Glutamatergic neuron (in vitro differentiated cells): ENCODE data around the gene HGS. TPM values are rescaled to one million over a fixed set of nuclear protein-coding genes. Genes with fewer than 3 reads are reported as not detected.

ENCODE experiments used
- DNase-seq: peaks from one replicate; pipeline ENCODE4 v3.0.0; 2022
- H3K27ac Mint-ChIP-seq: one replicate; pipeline ENCODE4 v1.8.0; 2020; ENCODE audit warnings: mild to moderate bottlenecking, mixed read lengths, inconsistent platforms; ENCODE audit not compliant: unreplicated experiment
- H3K27me3 Mint-ChIP-seq: one replicate; pipeline ENCODE4 v1.8.0; 2020; ENCODE audit warnings: mild to moderate bottlenecking, moderate library complexity, mixed read lengths, inconsistent platforms; ENCODE audit not compliant: unreplicated experiment
- H3K36me3 Mint-ChIP-seq: one replicate; pipeline ENCODE4 v1.8.0; 2020; ENCODE audit warnings: mild to moderate bottlenecking, mixed read lengths, inconsistent platforms; ENCODE audit not compliant: unreplicated experiment
- H3K4me1 Mint-ChIP-seq: one replicate; pipeline ENCODE4 v1.8.0; 2020; ENCODE audit warnings: mild to moderate bottlenecking, low read depth, mixed read lengths, inconsistent platforms; ENCODE audit not compliant: unreplicated experiment
- H3K4me3 Mint-ChIP-seq: one replicate; pipeline ENCODE4 v1.8.0; 2020; ENCODE audit warnings: mild to moderate bottlenecking, mixed read lengths, inconsistent platforms; ENCODE audit not compliant: unreplicated experiment
- H3K9me3 Mint-ChIP-seq: one replicate; pipeline ENCODE4 v1.8.0; 2020; ENCODE audit warnings: mild to moderate bottlenecking, moderate library complexity, mixed read lengths, inconsistent platforms; ENCODE audit not compliant: unreplicated experiment
- total RNA-seq: library from RNA; stranded (reverse); fragmentation: NEBNext Ultra II Directional; extraction: Animal tissue kit (Norgen Biotek cat#: 25700); gene quantifications from one replicate; pipeline ENCODE4 v1.2.1, GENCODE V29; 2021; ENCODE audit not compliant: unreplicated experiment
- TF ChIP-seq, protein P1 (sequence below): fragments of 200-600 bp; sonication (generic); IDR thresholded peaks from one replicate; pipeline ENCODE4 v1.5.0; 2021; ENCODE audit not compliant: partially characterized antibody, unreplicated experiment

HGS gene
- total RNA-seq, 1 donor from 2014 or later, result 167 TPM

DNA sequence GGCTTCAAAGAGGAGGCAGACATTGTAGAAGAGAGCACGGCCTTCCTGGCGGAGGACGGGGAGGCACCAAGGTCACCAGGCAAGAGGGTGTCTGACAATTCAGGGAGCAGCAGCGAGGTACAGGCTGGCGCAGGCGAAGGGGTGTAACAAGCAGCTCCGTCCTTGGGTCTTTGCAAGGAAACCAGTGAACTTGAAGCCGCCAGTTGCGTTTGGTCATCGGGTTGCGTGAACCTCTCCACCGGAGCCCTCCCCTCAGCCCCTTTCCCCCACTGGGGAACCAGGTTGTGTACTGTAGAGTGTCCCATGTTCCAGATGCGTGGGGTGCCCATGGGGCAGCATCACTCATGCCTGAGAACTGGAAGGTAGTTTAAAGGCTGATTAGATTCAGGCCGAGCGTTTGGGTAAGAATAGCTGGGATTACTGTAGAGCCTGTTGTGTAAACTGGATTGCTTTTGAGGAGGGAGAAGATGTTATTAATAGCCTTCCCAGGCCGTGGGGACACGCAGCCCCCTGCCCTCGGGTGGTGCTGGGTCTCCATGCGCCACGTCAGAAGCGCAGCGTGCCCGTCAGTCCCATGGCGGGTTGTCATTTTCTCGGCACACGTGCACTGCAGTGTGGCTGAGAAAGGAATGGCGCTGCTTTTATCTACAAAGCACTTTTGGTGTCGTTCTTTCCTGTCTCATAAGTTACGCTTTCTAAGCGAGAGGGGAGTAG is 21.9 kb downstream of the HGS start:
- Mint-ChIP-seq H3K4me3 (peak overlapping the region; percentile 61), H3K36me3 (no peaks in the 10 kb centered on the region), H3K27me3 (peaks cover 3% of the 10 kb centered on the region), H3K4me1 (peaks cover 9% of the 10 kb centered on the region), H3K27ac (no peak overlapping the region), H3K9me3 (peaks cover 10% of the 10 kb centered on the region)
- no peak for DNase-seq
- TF ChIP-seq, protein P1, sequence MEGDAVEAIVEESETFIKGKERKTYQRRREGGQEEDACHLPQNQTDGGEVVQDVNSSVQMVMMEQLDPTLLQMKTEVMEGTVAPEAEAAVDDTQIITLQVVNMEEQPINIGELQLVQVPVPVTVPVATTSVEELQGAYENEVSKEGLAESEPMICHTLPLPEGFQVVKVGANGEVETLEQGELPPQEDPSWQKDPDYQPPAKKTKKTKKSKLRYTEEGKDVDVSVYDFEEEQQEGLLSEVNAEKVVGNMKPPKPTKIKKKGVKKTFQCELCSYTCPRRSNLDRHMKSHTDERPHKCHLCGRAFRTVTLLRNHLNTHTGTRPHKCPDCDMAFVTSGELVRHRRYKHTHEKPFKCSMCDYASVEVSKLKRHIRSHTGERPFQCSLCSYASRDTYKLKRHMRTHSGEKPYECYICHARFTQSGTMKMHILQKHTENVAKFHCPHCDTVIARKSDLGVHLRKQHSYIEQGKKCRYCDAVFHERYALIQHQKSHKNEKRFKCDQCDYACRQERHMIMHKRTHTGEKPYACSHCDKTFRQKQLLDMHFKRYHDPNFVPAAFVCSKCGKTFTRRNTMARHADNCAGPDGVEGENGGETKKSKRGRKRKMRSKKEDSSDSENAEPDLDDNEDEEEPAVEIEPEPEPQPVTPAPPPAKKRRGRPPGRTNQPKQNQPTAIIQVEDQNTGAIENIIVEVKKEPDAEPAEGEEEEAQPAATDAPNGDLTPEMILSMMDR, result no peak

DNA sequence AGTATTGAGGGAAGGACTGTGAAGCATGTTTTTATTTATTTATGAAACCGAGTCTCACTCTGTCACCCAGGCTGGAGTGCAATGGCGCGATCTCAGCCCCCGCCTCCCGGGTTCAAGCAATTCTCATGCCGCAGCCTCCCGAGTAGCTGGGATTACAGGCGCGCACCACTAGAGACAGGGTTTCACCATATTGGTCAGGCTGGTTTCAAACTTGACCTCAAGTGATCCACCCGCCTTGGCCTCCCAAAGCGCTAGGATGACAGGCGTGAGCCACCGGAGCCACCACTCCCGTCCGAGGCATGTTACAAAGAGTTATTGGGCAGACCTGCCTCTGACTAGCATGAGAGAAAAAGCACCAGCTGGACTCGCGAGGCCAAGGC is 22.4 kb downstream of the HGS start:
- no peak for DNase-seq
- peaks cover 11% of the 10 kb centered on the region for H3K9me3 Mint-ChIP-seq
- peaks cover 12% of the 10 kb centered on the region for H3K4me1 Mint-ChIP-seq
- no peaks in the 10 kb centered on the region for H3K36me3 Mint-ChIP-seq
- H3K4me3 Mint-ChIP-seq, result no peak overlapping the region
- H3K27me3 Mint-ChIP-seq, result peaks cover 5% of the 10 kb centered on the region
- no peak overlapping the region for H3K27ac Mint-ChIP-seq
- TF ChIP-seq, protein P1, result no peak

DNA sequence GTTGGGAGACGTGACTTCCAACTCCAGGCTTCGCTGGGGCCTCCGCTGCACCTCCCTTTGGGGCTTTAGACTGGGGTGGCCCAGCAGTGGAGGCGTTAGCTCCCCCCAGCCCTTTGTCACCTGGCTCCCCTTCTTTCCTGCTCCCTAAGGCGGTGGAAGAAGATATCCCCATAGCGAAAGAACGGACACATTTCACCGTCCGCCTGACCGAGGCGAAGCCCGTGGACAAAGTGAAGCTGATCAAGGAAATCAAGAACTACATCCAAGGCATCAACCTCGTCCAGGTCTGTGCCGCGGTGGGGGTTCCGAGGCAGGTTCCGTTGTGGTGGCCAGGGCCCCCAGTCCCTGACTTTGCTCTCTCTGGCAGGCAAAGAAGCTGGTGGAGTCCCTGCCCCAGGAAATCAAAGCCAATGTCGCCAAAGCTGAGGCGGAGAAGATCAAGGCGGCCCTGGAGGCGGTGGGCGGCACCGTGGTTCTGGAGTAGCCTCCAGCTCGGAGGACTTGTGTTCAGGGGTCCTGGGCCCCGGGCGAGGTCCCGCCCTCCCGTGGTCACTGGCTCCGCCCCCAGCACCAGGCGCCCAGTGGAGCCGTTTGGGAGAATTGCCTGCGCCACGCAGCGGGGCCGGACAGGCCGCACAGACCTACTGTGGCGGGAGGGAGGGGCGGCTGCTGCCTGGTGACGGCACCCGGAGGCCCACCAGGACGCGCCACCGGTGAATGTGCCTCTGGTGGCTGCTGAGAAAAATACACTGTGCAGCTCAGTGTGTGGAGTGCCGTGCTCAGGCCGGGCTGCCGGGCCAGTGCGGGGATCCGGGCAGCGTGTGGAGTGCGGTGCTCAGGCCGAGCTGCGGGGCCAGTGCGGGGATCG is 23.2 kb downstream of the HGS start:
- DNase-seq, result no peak
- Mint-ChIP-seq H3K27ac (peak overlapping the region; percentile 64), H3K9me3 (peaks cover 11% of the 10 kb centered on the region), H3K4me1 (peaks cover 12% of the 10 kb centered on the region), H3K36me3 (no peaks in the 10 kb centered on the region), H3K27me3 (peaks cover 5% of the 10 kb centered on the region), H3K4me3 (no peak overlapping the region)
- TF ChIP-seq, protein P1, result no peak

GRCh38 chr17:81707725-81708646 is 24.2 kb downstream of the HGS start:
- no peak for DNase-seq
- Mint-ChIP-seq H3K4me3 (no peak overlapping the region), H3K4me1 (peaks cover 10% of the 10 kb centered on the region), H3K27ac (no peak overlapping the region), H3K27me3 (peaks cover 9% of the 10 kb centered on the region), H3K36me3 (no peaks in the 10 kb centered on the region), H3K9me3 (peaks cover 8% of the 10 kb centered on the region)
- TF ChIP-seq, protein P1, result no peak
